ENCODE data around the gene TBC1D9B. TPM values are rescaled to one million over a fixed set of nuclear protein-coding genes. Genes with fewer than 3 reads are reported as not detected.
"Not testable (repeated sequence)": the region's sequence is repeated elsewhere in the genome, so short reads cannot be mapped to it uniquely, and the experiment has no call there.

Gene TBC1D9B
- total RNA-seq, 1 donor from 2014 or later: 92.4 TPM

DNA sequence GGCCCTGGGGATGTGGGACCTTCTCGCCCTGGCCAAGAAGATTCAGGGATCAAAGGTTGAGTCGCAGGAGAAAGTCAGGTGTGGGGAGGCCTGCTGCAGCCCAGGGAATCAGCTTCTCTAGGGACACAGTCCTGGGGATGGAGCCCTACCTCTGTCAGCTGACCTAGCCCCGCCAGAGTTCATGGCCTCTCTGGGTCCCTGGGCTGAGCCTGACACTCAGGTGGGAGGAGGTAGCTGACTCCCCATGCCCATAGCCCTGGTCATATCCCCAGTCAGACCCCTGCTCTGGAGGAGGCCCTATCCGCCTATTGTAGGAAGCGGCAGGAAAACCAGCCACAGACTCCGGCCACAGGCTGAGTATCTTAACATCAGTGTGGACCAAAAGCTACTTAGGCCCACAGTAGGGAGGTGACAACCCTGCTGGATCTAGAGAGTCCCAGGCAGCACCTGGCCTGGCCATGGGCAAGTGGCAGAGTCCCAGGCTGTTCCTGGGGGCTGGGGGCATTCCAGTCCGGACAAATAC is 34.0 kb downstream of the TBC1D9B start:
- ATAC-seq (no peak), DNase-seq (no peak)
- H3K4me1 ChIP-seq: no peaks in the 10 kb centered on the region
- H3K27me3 ChIP-seq: no peaks in the 10 kb centered on the region
- H3K27ac ChIP-seq: no peak overlapping the region
- no peaks in the 10 kb centered on the region for H3K9me3 ChIP-seq
- TF ChIP-seq, protein P1, sequence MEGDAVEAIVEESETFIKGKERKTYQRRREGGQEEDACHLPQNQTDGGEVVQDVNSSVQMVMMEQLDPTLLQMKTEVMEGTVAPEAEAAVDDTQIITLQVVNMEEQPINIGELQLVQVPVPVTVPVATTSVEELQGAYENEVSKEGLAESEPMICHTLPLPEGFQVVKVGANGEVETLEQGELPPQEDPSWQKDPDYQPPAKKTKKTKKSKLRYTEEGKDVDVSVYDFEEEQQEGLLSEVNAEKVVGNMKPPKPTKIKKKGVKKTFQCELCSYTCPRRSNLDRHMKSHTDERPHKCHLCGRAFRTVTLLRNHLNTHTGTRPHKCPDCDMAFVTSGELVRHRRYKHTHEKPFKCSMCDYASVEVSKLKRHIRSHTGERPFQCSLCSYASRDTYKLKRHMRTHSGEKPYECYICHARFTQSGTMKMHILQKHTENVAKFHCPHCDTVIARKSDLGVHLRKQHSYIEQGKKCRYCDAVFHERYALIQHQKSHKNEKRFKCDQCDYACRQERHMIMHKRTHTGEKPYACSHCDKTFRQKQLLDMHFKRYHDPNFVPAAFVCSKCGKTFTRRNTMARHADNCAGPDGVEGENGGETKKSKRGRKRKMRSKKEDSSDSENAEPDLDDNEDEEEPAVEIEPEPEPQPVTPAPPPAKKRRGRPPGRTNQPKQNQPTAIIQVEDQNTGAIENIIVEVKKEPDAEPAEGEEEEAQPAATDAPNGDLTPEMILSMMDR (IDR thresholded peaks at IDR 0.05): no peak
- intact Hi-C loops (cut with DNase I): no loop called here
- no peak overlapping the region for H3K4me3 ChIP-seq
- H3K36me3 ChIP-seq: peaks cover 78% of the 10 kb centered on the region

DNA sequence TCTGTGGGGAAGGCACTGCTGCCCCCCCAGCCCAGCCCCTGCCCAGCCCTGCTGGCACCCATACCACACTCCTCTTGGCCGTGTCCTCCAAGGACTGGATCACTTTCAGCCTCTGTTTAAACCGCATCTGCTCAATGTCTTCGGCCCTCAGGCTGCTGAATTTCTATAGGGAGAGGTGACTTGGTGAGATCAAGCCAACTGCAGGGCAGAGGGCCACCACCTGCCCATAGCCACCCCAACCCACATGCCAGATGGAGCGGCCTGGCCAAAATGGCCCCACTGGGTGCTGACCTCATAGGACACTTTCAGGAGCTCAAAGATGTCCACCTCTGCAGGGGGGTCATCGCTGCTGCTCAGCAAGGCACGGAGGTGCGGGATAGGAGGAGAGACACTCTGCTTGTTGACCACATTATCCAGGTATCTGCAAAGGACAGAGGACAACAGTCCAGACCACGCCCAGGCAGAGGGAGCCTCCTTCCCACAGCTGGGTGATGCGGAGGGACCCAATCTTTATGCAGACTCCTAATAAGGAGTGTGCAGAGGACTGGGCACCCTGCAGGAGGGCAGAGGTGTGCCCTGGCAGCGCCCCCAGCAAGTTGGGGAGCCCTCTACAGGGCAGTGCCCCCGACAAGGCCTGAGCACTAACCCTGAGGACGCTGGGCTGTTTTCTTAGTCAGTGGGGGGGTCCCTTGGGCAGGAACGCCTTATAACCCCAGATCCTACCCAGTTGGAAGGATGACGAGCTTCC is 34.7 kb downstream of the TBC1D9B start:
- no peak overlapping the region for H3K4me3 ChIP-seq
- H3K27me3 ChIP-seq: no peaks in the 10 kb centered on the region
- no peaks in the 10 kb centered on the region for H3K9me3 ChIP-seq
- H3K4me1 ChIP-seq: no peaks in the 10 kb centered on the region
- DNase-seq (no peak), ATAC-seq (no peak)
- TF ChIP-seq, protein P1 (IDR thresholded peaks at IDR 0.05): no peak
- H3K36me3 ChIP-seq: peaks cover 71% of the 10 kb centered on the region
- no peak overlapping the region for H3K27ac ChIP-seq
- intact Hi-C loops (cut with DNase I): no loop called here

DNA sequence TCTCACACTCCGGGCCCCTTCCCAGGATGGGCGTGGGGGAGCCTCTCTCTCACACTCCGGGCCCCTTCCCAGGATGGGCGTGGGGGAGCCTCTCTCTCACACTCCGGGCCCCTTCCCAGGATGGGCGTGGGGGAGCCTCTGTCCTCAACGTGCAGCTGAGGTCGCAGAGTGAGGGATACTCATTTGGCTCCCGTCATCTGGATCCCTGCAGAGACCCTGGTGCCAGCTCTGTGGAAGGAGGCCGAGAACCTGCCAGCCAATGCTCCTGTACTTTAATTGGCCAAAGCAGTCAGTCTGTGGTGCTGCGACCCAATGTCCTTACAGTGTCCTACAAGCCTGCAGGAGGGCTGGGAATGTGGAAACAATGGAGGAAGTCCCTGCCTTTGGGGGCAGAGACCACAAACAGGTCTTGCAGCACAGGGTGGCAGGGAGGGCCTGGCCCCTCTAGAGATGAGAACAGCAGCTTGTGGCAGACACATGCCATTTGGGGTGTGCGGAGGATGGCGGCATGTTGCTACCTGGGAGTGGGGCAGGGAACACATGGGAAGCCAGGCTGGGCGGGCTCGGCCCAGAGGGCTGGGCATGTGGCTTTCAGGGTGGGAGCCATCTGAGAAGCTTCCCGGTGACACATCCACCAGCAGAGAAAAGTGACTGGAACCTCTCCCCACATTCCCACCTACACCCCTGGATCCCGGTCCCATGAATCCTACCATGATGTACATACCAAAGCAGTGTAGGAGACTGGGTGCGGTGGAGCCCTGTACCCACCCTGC is 35.5 kb downstream of the TBC1D9B start:
- ATAC-seq: no peak
- Histone ChIP-seq H3K4me3 (no peak overlapping the region), H3K27me3 (no peaks in the 10 kb centered on the region), H3K9me3 (no peaks in the 10 kb centered on the region), H3K4me1 (no peaks in the 10 kb centered on the region), H3K27ac (no peak overlapping the region), H3K36me3 (peaks cover 71% of the 10 kb centered on the region)
- intact Hi-C loops (cut with DNase I): no loop called here
- DNase-seq: no peak
- TF ChIP-seq, protein P1 (IDR thresholded peaks at IDR 0.05): no peak

DNA sequence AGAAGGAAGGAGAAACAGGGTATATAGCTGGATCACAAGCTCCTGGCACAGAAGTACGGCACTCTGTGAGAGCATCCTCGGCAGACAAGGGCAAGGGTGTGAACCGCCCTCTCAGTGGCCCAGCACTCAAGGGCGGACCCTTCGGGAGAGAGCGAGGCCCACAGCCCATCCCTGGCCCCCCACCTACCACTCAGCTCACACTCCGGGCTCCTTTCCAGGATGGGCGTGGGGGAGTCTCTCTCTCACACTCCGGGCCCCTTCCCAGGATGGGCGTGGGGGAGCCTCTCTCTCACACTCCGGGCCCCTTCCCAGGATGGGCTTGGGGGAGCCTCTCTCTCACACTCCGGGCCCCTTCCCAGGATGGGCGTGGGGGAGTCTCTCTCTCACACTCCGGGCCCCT is 36.2 kb downstream of the TBC1D9B start:
- peaks cover 73% of the 10 kb centered on the region for H3K36me3 ChIP-seq

DNA sequence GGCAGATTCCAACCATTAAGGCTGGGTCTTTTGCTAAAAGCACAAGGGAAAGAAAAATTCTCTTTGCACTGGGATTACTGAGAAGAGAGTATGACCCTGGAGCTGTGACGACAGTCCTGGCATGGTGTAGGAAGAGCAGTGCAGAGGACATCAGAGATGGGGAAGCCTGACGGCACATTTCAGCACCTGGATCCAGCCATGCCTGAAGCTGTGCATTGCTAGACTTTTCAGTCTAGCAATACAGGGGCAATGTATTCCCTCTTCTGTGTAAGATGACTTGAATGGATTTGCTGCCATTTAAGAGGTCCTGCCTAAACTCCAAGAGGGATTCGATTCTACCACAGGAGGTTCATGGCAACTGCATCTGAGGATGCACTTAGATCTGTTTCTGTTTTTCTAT is 36.7 kb downstream of the TBC1D9B start:
- DNase-seq (no peak), ATAC-seq (no peak)
- no peaks in the 10 kb centered on the region for H3K9me3 ChIP-seq
- intact Hi-C loops (cut with DNase I): no loop called here
- no peaks in the 10 kb centered on the region for H3K27me3 ChIP-seq
- no peak overlapping the region for H3K4me3 ChIP-seq
- no peak overlapping the region for H3K27ac ChIP-seq
- H3K36me3 ChIP-seq: peaks cover 71% of the 10 kb centered on the region
- TF ChIP-seq, protein P1 (IDR thresholded peaks at IDR 0.05): no peak
- H3K4me1 ChIP-seq: no peaks in the 10 kb centered on the region

More for the DNA sequence above, 36.2 kb downstream of the TBC1D9B start:
- H3K4me1 ChIP-seq; H3K4me3 ChIP-seq; DNase-seq; H3K27me3 ChIP-seq; intact Hi-C loops (cut with DNase I); H3K9me3 ChIP-seq; H3K27ac ChIP-seq; ATAC-seq: not testable (repeated sequence)

DNA sequence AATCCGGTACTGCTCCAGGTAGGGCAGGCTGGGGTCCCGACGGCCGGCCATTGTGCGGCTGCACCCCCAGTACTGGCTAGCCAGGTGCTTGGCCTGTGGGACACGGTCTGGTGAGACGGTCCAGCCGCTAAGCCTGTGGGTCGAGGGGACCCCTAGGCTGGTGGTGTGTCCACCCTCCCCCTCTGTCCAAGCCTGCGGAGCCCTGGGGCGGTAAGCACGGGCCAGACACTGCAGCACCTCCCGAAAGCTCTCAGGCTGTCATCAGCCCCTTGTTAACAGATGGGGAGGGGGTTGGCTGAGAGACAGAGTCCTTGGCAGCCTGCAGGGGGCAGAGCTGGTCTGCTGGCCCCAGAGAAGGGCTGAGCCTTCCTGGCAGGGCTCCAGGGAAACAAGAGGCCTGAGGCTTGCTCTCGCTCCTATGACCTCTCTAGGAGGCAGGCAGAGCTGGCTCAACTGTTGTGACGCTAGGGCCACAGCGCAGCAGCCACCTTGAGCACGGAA is 37.2 kb downstream of the TBC1D9B start:
- no peaks in the 10 kb centered on the region for H3K9me3 ChIP-seq
- ATAC-seq: peak; percentile 73
- H3K27ac ChIP-seq: no peak overlapping the region
- no peaks in the 10 kb centered on the region for H3K27me3 ChIP-seq
- peak; percentile 84 for DNase-seq
- peaks cover 71% of the 10 kb centered on the region for H3K36me3 ChIP-seq
- intact Hi-C loops (cut with DNase I): no loop called here
- H3K4me3 ChIP-seq: no peak overlapping the region
- TF ChIP-seq, protein P1 (IDR thresholded peaks at IDR 0.05): peak; percentile 42
- no peaks in the 10 kb centered on the region for H3K4me1 ChIP-seq

All from upper lobe of right lung (tissue), 1 donor.